LNCAP (cell line): Measurements from ENCODE around the gene SGCA.

Experiments
- TF ChIP-seq, protein P1 (sequence below): fragments of 450-650 bp; IDR thresholded peaks from 2 replicates; pipeline ENCODE4 v1.5.1; 2017; ENCODE audit warnings: mild to moderate bottlenecking

The SGCA gene

DNA sequence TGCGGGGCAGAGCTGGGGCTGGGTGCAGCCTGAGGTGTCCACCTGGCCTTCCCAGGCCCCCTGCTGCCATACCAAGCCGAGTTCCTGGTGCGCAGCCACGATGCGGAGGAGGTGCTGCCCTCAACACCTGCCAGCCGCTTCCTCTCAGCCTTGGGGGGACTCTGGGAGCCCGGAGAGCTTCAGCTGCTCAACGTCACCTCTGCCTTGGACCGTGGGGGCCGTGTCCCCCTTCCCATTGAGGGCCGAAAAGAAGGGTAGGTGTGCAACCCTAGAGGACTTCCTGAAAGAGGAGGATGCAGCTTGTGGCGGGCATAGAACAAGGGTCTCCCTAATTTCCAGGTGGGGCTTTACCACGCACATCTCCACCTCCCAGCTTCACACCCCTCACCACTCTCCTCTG is 2.5 kb downstream of the SGCA start:
- TF ChIP-seq, protein P1, sequence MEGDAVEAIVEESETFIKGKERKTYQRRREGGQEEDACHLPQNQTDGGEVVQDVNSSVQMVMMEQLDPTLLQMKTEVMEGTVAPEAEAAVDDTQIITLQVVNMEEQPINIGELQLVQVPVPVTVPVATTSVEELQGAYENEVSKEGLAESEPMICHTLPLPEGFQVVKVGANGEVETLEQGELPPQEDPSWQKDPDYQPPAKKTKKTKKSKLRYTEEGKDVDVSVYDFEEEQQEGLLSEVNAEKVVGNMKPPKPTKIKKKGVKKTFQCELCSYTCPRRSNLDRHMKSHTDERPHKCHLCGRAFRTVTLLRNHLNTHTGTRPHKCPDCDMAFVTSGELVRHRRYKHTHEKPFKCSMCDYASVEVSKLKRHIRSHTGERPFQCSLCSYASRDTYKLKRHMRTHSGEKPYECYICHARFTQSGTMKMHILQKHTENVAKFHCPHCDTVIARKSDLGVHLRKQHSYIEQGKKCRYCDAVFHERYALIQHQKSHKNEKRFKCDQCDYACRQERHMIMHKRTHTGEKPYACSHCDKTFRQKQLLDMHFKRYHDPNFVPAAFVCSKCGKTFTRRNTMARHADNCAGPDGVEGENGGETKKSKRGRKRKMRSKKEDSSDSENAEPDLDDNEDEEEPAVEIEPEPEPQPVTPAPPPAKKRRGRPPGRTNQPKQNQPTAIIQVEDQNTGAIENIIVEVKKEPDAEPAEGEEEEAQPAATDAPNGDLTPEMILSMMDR = no peak

DNA sequence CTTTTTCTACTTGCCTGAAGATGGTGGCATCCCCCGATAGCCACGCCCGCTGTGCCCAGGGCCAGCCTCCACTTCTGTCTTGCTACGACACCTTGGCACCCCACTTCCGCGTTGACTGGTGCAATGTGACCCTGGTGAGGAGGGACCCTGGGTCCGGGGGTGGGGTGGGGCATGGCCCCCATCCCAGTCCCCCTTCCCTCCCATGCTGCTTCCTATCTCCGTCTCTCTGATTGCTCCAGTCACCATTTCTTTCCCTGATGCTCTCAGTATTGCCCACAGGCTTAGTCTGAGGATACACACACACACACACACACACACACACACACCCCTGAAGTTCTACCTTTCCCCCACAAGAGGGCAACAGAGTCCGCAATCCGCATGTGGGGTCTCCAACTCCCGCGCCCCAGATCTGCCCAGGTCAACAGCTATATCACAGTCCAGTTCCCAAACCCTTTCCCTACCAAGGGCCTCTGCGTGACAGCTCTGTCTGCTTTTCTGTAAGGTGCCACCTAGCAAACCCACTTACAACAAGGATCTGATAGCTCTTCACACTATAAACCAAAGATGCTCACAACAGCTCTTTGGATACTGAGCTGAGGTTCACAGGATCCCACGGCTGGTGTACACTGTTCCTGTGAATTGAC is 3.4 kb downstream of the SGCA start:
- TF ChIP-seq, protein P1 = peak; percentile 77

DNA sequence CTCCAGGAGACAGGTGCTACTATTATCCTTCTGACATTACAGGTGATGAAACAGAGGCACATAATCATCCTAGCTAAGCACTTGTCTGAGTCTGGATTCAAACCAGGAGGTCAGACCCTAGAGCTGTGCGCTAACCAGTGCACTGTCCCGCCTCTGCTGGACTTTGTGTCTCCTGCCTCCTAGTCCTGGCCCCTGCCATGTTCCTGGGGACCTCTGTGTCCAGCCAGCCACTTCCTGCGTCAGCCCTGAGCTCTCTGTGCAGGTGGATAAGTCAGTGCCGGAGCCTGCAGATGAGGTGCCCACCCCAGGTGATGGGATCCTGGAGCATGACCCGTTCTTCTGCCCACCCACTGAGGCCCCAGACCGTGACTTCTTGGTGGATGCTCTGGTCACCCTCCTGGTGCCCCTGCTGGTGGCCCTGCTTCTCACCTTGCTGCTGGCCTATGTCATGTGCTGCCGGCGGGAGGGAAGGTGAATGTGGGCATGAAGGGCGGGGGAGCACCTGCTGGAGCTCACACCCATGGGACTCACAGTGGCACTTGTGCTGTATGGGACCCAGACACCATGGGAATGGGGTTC is 4.2 kb downstream of the SGCA start:
- TF ChIP-seq, protein P1 = no peak

DNA sequence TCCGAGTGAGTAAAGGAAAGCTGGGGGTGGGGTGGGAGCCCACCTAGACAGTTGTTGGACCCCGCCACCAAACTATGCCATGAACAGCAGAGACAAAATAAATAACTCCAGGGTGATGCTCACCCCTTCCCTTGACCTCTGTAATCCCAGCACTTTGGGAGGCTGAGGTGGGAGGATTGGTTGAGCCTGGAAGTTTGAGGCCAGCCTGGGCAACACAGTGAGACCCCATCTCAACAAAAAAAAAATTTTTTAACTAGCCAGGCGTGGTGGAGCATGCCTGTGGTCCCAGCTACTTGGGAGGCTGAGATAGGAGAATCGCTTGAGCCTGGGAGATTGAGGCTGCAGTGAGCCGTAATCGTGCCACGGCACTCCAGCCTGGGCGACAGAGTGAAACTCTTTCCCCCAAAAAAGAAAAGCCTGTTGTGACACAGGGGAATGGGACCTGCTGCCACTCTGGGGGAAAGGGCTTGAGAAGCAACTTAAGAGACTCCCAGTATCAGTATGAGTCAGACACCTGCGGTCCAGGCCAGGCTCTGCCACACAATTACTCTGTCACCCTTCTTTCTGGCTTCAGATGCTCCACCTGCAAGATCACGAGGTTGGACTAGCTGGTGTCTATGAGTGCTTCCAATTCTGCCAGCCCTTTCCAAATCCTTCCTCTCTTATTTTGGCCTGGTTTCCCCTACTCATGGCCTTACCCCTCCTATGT is 5.0 kb downstream of the SGCA start:
- TF ChIP-seq, protein P1 = no peak

DNA sequence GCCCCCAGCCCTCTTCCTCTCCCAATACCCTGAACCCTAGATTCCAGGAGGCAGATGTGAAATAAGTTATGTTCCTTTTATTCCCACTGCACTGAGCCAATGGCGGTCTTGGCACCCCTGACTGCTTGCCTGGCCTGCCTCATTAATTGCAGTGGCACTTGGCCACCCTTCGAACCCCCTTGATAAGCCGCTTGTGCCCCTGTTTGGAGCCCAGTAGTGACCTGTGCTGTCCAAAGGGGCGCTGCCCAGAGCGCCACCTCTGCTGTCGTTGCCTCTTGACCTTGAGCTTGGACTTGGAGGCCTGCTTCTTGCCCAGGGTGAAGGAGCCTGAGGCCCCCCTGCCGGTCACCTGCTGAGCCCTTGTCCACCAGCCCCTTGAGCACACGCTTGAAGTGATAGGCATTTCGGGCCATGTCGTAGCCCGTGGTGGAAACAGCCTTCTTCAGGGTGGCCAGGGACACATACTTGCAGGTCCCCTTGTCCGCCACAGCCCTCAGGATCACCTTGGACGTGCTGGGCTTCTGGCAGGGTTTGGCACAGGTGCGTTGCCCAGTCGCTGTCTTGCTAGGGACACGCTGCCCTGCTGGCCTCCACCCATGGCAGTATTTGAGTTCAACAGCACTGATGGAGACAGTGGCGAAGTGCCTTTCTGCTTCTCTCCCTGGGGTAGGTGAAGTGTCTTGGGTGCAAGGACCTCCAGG is 5.7 kb downstream of the SGCA start:
- TF ChIP-seq, protein P1 = no peak

DNA sequence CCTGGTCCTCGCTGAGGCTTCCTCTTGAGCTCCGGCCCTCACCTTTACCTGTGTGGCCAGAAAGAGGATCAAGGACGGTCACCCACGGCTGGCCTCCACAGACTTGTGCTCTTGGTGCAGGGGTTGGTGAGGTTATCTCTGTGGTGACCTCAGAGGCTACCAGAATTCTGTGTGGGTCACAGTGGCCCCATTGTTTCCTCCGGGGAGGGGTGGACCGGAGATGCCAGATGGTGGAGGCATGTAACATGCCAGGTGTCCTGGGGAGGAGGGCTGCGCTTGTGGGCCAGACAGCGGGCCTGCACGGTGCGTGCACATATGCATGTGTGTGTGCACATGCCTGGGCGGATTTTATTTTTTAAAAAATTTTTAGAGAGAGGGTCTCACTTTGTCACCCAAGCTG is 6.3 kb downstream of the SGCA start:
- TF ChIP-seq, protein P1 = no peak

DNA sequence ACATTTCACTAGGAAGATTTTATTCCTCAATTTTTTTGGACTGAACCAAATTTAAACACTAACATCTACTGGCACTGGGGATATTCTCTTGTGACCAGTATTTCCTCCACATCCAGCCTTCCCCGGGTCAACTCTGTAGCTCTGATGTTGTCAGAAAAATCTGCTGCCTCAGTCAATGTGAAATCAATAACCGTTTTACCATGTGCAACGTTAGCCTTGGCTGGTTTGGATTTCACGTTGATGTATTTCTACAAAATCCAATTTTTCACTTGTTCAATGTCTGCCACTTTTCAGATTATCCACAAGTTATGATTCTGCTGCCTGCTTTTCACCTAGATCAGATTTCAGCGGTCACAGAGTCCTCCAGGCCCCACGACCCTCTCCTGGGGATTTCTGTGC is 7.1 kb downstream of the SGCA start:
- TF ChIP-seq, protein P1 = no peak
